GM19463 (cell line): ENCODE data around the gene ZMYM3.

ENCODE experiments used
- ATAC-seq: cut with Tn5 transposase; IDR thresholded peaks from one replicate; pipeline ENCODE4 v1.9.1; 2021; ENCODE audit warnings: mild to moderate bottlenecking, moderate library complexity; ENCODE audit not compliant: unreplicated experiment

The ZMYM3 gene

GRCh38 chrX:71253253-71254091, 468 bp downstream of the ZMYM3 start:
- no peak for ATAC-seq

- ATAC-seq: no peak
Observed at GRCh38 chrX:71252221-71252620, 1.7 kb downstream of the ZMYM3 start.

GRCh38 chrX:71251466-71251973, 2.4 kb downstream of the ZMYM3 start:
- no peak for ATAC-seq

- no peak for ATAC-seq
Observed at GRCh38 chrX:71250841-71251240, 3.1 kb downstream of the ZMYM3 start.

GRCh38 chrX:71245159-71245558, 8.8 kb downstream of the ZMYM3 start:
- no peak for ATAC-seq

GRCh38 chrX:71244359-71245128, 9.4 kb downstream of the ZMYM3 start:
- ATAC-seq: no peak

GRCh38 chrX:71241301-71241700, 12.6 kb downstream of the ZMYM3 start:
- ATAC-seq: no peak

GRCh38 chrX:71239781-71240180, 14.2 kb downstream of the ZMYM3 start:
- no peak for ATAC-seq

GRCh38 chrX:71236836-71237235, 17.1 kb downstream of the ZMYM3 start:
- no peak for ATAC-seq

- no peak for ATAC-seq
Observed at GRCh38 chrX:71235482-71235881, 18.5 kb downstream of the ZMYM3 start.

- ATAC-seq: no peak
Observed at GRCh38 chrX:71228063-71228642, 25.8 kb downstream of the ZMYM3 start.

- ATAC-seq: no peak
Observed at GRCh38 chrX:71227370-71228062, 26.4 kb downstream of the ZMYM3 start.

GRCh38 chrX:71225676-71226075, 28.3 kb downstream of the ZMYM3 start:
- ATAC-seq: no peak

- ATAC-seq: no peak
Observed at GRCh38 chrX:71225009-71225408, 28.9 kb downstream of the ZMYM3 start.

GRCh38 chrX:71224098-71224708, 29.7 kb downstream of the ZMYM3 start:
- ATAC-seq: no peak

- no peak for ATAC-seq
Observed at GRCh38 chrX:71222929-71223328, 31.0 kb downstream of the ZMYM3 start, which contains the start of gene GJB1. Gene GJB1, plus strand, starts transcription at chrX:71223224. Its CDS starts 484 bp downstream, at chrX:71223708.

- no peak for ATAC-seq
Observed at GRCh38 chrX:71221145-71221544, 32.8 kb downstream of the ZMYM3 start.

GRCh38 chrX:71217298-71217697, 36.6 kb downstream of the ZMYM3 start:
- no peak for ATAC-seq

- ATAC-seq: no peak
Observed at GRCh38 chrX:71216485-71216884, 37.5 kb downstream of the ZMYM3 start.

GRCh38 chrX:71215338-71215912, 38.5 kb downstream of the ZMYM3 start:
- no peak for ATAC-seq
